GM10266 (cell line): ENCODE results near the gene PRM1.

Source experiments
- DNase-seq: peaks from one replicate; pipeline ENCODE4 v3.0.0; 2012; ENCODE audit errors: extremely low spot score
- CTCF ChIP-seq: IDR thresholded peaks from 2 replicates; pipeline ENCODE4 v1.5.1; 2012; ENCODE audit warnings: mild to moderate bottlenecking, low read depth; ENCODE audit not compliant: control insufficient read depth, insufficient read depth; ENCODE audit errors: missing control alignments

PRM1 gene

GRCh38 chr16:11313493-11314308 is 32.6 kb upstream of the PRM1 start:
- no peak for DNase-seq
- TF ChIP-seq CTCF: no peak

- no peak for TF ChIP-seq CTCF
- DNase-seq: no peak
These were observed 31.8 kb upstream of the PRM1 start for GRCh38 chr16:11312718-11313492.

GRCh38 chr16:11310997-11311561 is 29.9 kb upstream of the PRM1 start:
- peak; percentile 73 for DNase-seq
- no peak for TF ChIP-seq CTCF

GRCh38 chr16:11310634-11310977 is 29.5 kb upstream of the PRM1 start:
- no peak for DNase-seq
- no peak for TF ChIP-seq CTCF

- no peak for DNase-seq
These were observed 28.9 kb upstream of the PRM1 start for GRCh38 chr16:11309895-11310633.

GRCh38 chr16:11308493-11309283 is 27.6 kb upstream of the PRM1 start:
- no peak for TF ChIP-seq CTCF
- no peak for DNase-seq

More at GRCh38 chr16:11309895-11310633, 28.9 kb upstream of the PRM1 start:
- no peak for TF ChIP-seq CTCF
